ENCODE measurements around the gene PARVG.

PARVG gene

GRCh38 chr22:44180706-44181032 lies at the start of gene PARVG:
Gene PARVG (plus strand): TSS chr22:44180925. CDS start chr22:44183330, 2,405 bp downstream.
- Histone ChIP-seq H3K27ac (ENCODE audit: low read length) (no peak within 1 kb of the TSS; the same call in 1 of the 2 replicates), H3K4me3 (ENCODE audit: low read length) (peak within 1 kb of the TSS; percentile 74)

GRCh38 chr22:44131412-44131811 lies 49.3 kb upstream of the PARVG start:
- no peak overlapping the region for H3K4me2 ChIP-seq (ENCODE audit: low read length)
- no peaks in the 10 kb centered on the region for H3K27me3 ChIP-seq (ENCODE audit: low read depth, low read length)
- peaks cover 42% of the 10 kb centered on the region for H3K36me3 ChIP-seq (replicated peaks; ENCODE audit: low read depth, low read length)
- H3K27ac ChIP-seq (ENCODE audit: low read length): no peak overlapping the region
- no peak overlapping the region for H3K4me3 ChIP-seq (ENCODE audit: low read length)
- H2AFZ ChIP-seq (ENCODE audit: low read depth, low read length): no peak overlapping the region
- peaks cover 4% of the 10 kb centered on the region; the same call in 1 of the 2 replicates for H3K9me3 ChIP-seq (ENCODE audit: insufficient read depth, low read length)
- no peak overlapping the region for H3K9ac ChIP-seq (ENCODE audit: low read length)
- no peak for TF ChIP-seq EZH2phosphoT487 (IDR thresholded peaks at IDR 0.05; ENCODE audit: low read depth)
- TF ChIP-seq CTCF (IDR thresholded peaks at IDR 0.05; ENCODE audit: low read depth, low read length): no peak
- no peaks in the 10 kb centered on the region for H3K79me2 ChIP-seq (ENCODE audit: low read length)
- no peaks in the 10 kb centered on the region for H3K4me1 ChIP-seq (ENCODE audit: low read length)
- H4K20me1 ChIP-seq (ENCODE audit: insufficient read depth, low read length): peaks cover 15% of the 10 kb centered on the region; the same call in 1 of the 2 replicates

More at GRCh38 chr22:44180706-44181032, at the start of gene PARVG:
- Histone ChIP-seq H3K27me3 (ENCODE audit: low read depth, low read length) (peaks cover 17% of the 10 kb centered on the region), H3K79me2 (ENCODE audit: low read length) (no peaks in the 10 kb centered on the region), H3K36me3 (replicated peaks; ENCODE audit: low read depth, low read length) (no peaks in the 10 kb centered on the region), H3K9ac (ENCODE audit: low read length) (peak within 1 kb of the TSS; percentile 64), H4K20me1 (ENCODE audit: insufficient read depth, low read length) (no peaks in the 10 kb centered on the region), H3K9me3 (ENCODE audit: insufficient read depth, low read length) (no peaks in the 10 kb centered on the region), H3K4me1 (ENCODE audit: low read length) (peaks cover 41% of the 10 kb centered on the region), H2AFZ (ENCODE audit: low read depth, low read length) (peak within 1 kb of the TSS; percentile 67), H3K4me2 (ENCODE audit: low read length) (peak within 1 kb of the TSS; percentile 82)
- TF ChIP-seq EZH2phosphoT487 (IDR thresholded peaks at IDR 0.05; ENCODE audit: low read depth): no peak
- TF ChIP-seq CTCF (IDR thresholded peaks at IDR 0.05; ENCODE audit: low read depth, low read length): no peak

GRCh38 chr22:44131989-44132685 lies 48.6 kb upstream of the PARVG start:
- Histone ChIP-seq H3K4me2 (ENCODE audit: low read length) (no peak overlapping the region), H4K20me1 (ENCODE audit: insufficient read depth, low read length) (peaks cover 15% of the 10 kb centered on the region; the same call in 1 of the 2 replicates), H3K9me3 (ENCODE audit: insufficient read depth, low read length) (peaks cover 12% of the 10 kb centered on the region; the same call in 1 of the 2 replicates), H3K4me1 (ENCODE audit: low read length) (no peaks in the 10 kb centered on the region), H3K27ac (ENCODE audit: low read length) (no peak overlapping the region), H3K4me3 (ENCODE audit: low read length) (no peak overlapping the region), H3K79me2 (ENCODE audit: low read length) (no peaks in the 10 kb centered on the region), H3K27me3 (ENCODE audit: low read depth, low read length) (no peaks in the 10 kb centered on the region), H3K36me3 (replicated peaks; ENCODE audit: low read depth, low read length) (peaks cover 42% of the 10 kb centered on the region), H2AFZ (ENCODE audit: low read depth, low read length) (no peak overlapping the region), H3K9ac (ENCODE audit: low read length) (no peak overlapping the region)
- TF ChIP-seq EZH2phosphoT487 (IDR thresholded peaks at IDR 0.05; ENCODE audit: low read depth) (no peak), CTCF (IDR thresholded peaks at IDR 0.05; ENCODE audit: low read depth, low read length) (no peak)

GRCh38 chr22:44132724-44133123 lies 48.0 kb upstream of the PARVG start:
- no peak overlapping the region for H3K4me3 ChIP-seq (ENCODE audit: low read length)

More at GRCh38 chr22:44132724-44133123, 48.0 kb upstream of the PARVG start:
- H3K9me3 ChIP-seq (ENCODE audit: insufficient read depth, low read length): peaks cover 17% of the 10 kb centered on the region; the same call in 1 of the 2 replicates
- H3K4me1 ChIP-seq (ENCODE audit: low read length): no peaks in the 10 kb centered on the region
- H3K27ac ChIP-seq (ENCODE audit: low read length): no peak overlapping the region
- no peak overlapping the region for H3K4me2 ChIP-seq (ENCODE audit: low read length)
- peaks cover 15% of the 10 kb centered on the region; the same call in 1 of the 2 replicates for H4K20me1 ChIP-seq (ENCODE audit: insufficient read depth, low read length)
- TF ChIP-seq EZH2phosphoT487 (IDR thresholded peaks at IDR 0.05; ENCODE audit: low read depth) (no peak), CTCF (IDR thresholded peaks at IDR 0.05; ENCODE audit: low read depth, low read length) (no peak)
- H3K27me3 ChIP-seq (ENCODE audit: low read depth, low read length): no peaks in the 10 kb centered on the region
- H2AFZ ChIP-seq (ENCODE audit: low read depth, low read length): no peak overlapping the region
- H3K9ac ChIP-seq (ENCODE audit: low read length): no peak overlapping the region
- H3K79me2 ChIP-seq (ENCODE audit: low read length): no peaks in the 10 kb centered on the region
- H3K36me3 ChIP-seq (replicated peaks; ENCODE audit: low read depth, low read length): peaks cover 46% of the 10 kb centered on the region

All from OCI-LY3 (cell line).